Lung (tissue), 12 donors: Measurements from ENCODE around the gene CMIP. TPM values are rescaled to one million over a fixed set of nuclear protein-coding genes. Genes with fewer than 3 reads are reported as not detected.
A peak's percentile ranks its signal among the peaks of the same experiment; 100 is the strongest.

Experiments used
- ATAC-seq: fragments of 200-7000 bp; cut with Tn5 transposase; one replicate; pipeline ENCODE4 v1.9.1; 2020; ENCODE audit warnings: moderate number of reproducible peaks; ENCODE audit not compliant: insufficient read depth, low FRiP score
- DNase-seq, 3 donors: peaks; one replicate each; pipeline ENCODE4 v3.0.0-alpha.2; 2013 to 2017
- H3K27ac ChIP-seq, 2 donors: one replicate each; pipeline ENCODE4 v1.5.1; 2013; ENCODE audit warnings: mild to moderate bottlenecking in 2 of 2, moderate library complexity in 2 of 2, control low read depth in 1 of 2, inconsistent platforms in 1 of 2, low read depth in 1 of 2, low read length in 1 of 2
- H3K27me3 ChIP-seq, 3 donors: one replicate each; pipeline ENCODE4 v1.5.1; 2013; ENCODE audit warnings: low read length in 2 of 3; ENCODE audit not compliant: control insufficient read depth in 3 of 3, insufficient read depth in 3 of 3
- H3K36me3 ChIP-seq, 4 donors: one replicate each; pipeline ENCODE4 v1.5.1; 2013; ENCODE audit warnings: low read length in 4 of 4, mild to moderate bottlenecking in 1 of 4, moderate library complexity in 1 of 4; ENCODE audit not compliant: control insufficient read depth in 4 of 4, insufficient read depth in 4 of 4
- H3K4me1 ChIP-seq, 5 donors: one replicate each; pipeline ENCODE4 v1.5.1; 2013; ENCODE audit warnings: low read length in 5 of 5, mild to moderate bottlenecking in 2 of 5, moderate library complexity in 1 of 5; ENCODE audit not compliant: control insufficient read depth in 5 of 5, insufficient read depth in 5 of 5
- H3K4me3 ChIP-seq: one replicate; pipeline ENCODE4 v1.5.1; 2013; ENCODE audit warnings: mild to moderate bottlenecking, control low read depth, moderate library complexity
- H3K9ac ChIP-seq, 2 donors: one replicate each; pipeline ENCODE4 v1.5.1; 2013; ENCODE audit warnings: low read length in 2 of 2, control low read depth in 1 of 2; ENCODE audit not compliant: insufficient read depth in 1 of 2
- H3K9me3 ChIP-seq, 4 donors: one replicate each; pipeline ENCODE4 v1.5.1; 2013; ENCODE audit warnings: low read length in 3 of 4, mild to moderate bottlenecking in 1 of 4, moderate library complexity in 1 of 4; ENCODE audit not compliant: control insufficient read depth in 4 of 4, insufficient read depth in 3 of 4
- WGBS, 2 donors: extraction: QIAGEN DNeasy Blood & Tissue Kit; methylation state at CpG; one replicate each; pipeline ENCODE4 v1.1.7; 2013; 5-methylcytosine and 5-hydroxymethylcytosine counted together
- polyA plus RNA-seq, 2 donors: library from polyadenylated mRNA; stranded (reverse); fragments of 200-250 nt; gene quantifications; one replicate each; pipeline ENCODE4 v1.2.1, GENCODE V29; 2013
- total RNA-seq, 2 donors: library from RNA; depleted of rRNA in 1 of 2; stranded (reverse); fragments of >200 nt in 1 of 2; gene quantifications; one replicate each; pipeline ENCODE4 v1.2.1, GENCODE V29; 2014 to 2021
- TF ChIP-seq, protein P1 (sequence below): IDR thresholded peaks from 2 replicates; pipeline ENCODE4 v1.5.1; 2012; ENCODE audit warnings: mild to moderate bottlenecking; ENCODE audit errors: control extremely low read depth, extremely low read depth
- donor health status: control.
- donor health status: control.
- donor health status: Bipolar disorder and iron deficiency.
- donor health status: healthy.
- donor health status: DM: yes; HTN: yes; CAD: no.

The CMIP gene
- total and polyA plus RNA-seq, 4 donors = 11.8 to 80.5 (median 48.6) TPM

GRCh38 chr16:81567087-81567486, 122.5 kb downstream of the CMIP start:
- Histone ChIP-seq H3K9ac (no peak overlapping the region), H3K9me3 (no peaks in the 10 kb centered on the region), H3K4me1 (peaks cover 0 to 14% (median 4%) of the 10 kb centered on the region in 5 donors), H3K27ac (no peak overlapping the region), H3K27me3 (no peaks in the 10 kb centered on the region), H3K4me3 (no peak overlapping the region), H3K36me3 (peaks cover 0 to under 1% (median 0%) of the 10 kb centered on the region in 4 donors)
- ATAC-seq (no peak), DNase-seq (no peak)
- WGBS, 2 donors = 91 to 96% methylated on average over 13 of the region's 13 CpGs
- TF ChIP-seq, protein P1, sequence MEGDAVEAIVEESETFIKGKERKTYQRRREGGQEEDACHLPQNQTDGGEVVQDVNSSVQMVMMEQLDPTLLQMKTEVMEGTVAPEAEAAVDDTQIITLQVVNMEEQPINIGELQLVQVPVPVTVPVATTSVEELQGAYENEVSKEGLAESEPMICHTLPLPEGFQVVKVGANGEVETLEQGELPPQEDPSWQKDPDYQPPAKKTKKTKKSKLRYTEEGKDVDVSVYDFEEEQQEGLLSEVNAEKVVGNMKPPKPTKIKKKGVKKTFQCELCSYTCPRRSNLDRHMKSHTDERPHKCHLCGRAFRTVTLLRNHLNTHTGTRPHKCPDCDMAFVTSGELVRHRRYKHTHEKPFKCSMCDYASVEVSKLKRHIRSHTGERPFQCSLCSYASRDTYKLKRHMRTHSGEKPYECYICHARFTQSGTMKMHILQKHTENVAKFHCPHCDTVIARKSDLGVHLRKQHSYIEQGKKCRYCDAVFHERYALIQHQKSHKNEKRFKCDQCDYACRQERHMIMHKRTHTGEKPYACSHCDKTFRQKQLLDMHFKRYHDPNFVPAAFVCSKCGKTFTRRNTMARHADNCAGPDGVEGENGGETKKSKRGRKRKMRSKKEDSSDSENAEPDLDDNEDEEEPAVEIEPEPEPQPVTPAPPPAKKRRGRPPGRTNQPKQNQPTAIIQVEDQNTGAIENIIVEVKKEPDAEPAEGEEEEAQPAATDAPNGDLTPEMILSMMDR = no peak

DNA sequence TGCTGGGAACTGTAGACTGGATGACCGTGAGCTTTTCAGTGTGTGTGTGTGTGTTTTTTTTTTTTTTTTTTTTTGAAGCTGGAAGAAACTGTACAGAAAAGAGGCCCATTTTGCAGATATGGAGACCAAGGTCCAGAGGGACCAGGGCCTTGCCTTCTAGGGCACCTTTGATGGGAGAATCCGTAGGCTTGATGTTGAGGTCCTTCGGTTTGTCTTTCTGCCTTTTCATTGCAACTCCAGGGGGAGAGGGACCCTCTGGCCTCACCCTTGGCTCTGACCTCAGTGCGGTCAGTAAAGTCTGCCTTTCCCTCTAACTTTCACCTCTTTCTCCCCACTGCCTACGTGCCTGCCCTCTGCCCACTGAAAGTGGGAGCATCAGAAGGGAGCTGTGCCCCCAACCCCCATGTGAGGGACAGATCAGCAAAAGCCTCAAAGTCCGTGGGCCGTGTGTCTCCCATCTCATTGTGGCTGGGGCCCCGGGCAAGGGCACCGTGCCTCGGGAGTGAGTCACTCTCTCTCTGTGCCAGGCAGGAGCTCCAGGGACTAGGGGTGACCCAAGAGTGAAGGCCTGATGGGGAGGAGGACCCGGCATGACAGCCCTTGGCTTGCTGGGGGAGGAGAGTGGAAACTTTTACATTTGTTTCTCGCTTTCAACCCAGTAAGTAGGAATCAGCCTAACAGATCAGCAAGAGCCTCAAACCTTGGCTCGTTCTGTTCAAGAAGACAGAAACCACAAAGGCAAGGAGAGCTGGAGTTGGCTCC, 123.6 kb downstream of the CMIP start:
- no peaks in the 10 kb centered on the region for H3K27me3 ChIP-seq
- DNase-seq (no peak), ATAC-seq (peak; percentile 23)
- WGBS, 2 donors = 59 to 68% methylated on average over 13 of the region's 13 CpGs
- peaks cover 0 to 17% (median 4%) of the 10 kb centered on the region in 5 donors for H3K4me1 ChIP-seq
- TF ChIP-seq, protein P1 = no peak
- no peaks in the 10 kb centered on the region for H3K9me3 ChIP-seq
- no peak overlapping the region for H3K4me3 ChIP-seq
- no peak overlapping the region for H3K9ac ChIP-seq
- peak overlapping the region in 1 of 2 donors; percentile 13 for H3K27ac ChIP-seq
- H3K36me3 ChIP-seq = peaks cover 0 to 2% (median 0%) of the 10 kb centered on the region in 4 donors

GRCh38 chr16:81568749-81569087, 124.1 kb downstream of the CMIP start:
- H3K9ac ChIP-seq = no peak overlapping the region
- 76 to 86% methylated on average over 8 of the region's 8 CpGs for WGBS, 2 donors
- H3K4me3 ChIP-seq = no peak overlapping the region
- H3K9me3 ChIP-seq = no peaks in the 10 kb centered on the region
- ATAC-seq (no peak), DNase-seq (no peak)
- TF ChIP-seq, protein P1 = no peak
- H3K4me1 ChIP-seq = peaks cover 0 to 16% (median 4%) of the 10 kb centered on the region in 5 donors
- H3K27ac ChIP-seq = no peak overlapping the region
- H3K27me3 ChIP-seq = no peaks in the 10 kb centered on the region
- H3K36me3 ChIP-seq = peaks cover 0 to 2% (median 0%) of the 10 kb centered on the region in 4 donors
